ENCODE results near the gene KY.

DNA sequence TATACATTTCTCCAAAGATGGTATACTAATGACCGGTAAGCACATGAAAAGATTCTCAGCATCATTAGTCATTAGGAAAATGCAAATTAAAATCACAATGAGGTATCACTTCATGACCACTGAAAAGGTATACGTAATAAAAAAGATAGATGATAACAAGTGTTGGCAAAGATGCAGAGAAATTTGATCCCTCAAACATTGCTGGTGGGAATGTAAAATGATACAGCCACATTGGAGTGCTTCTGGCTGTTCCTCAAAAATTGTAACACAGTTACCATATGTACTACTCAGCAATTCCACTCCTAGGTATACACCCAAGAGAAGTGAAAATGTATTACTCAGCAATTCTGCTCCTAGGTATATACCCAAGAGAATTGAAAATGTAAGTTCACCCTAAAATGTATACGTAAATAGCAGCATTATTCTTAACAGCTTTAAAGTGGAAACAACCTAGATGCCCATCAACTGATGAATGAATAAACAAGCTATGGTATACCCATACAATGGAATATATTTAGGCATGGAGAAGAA lies 25.0 kb upstream of the KY start:
- TF ChIP-seq POLR2A (IDR thresholded peaks at IDR 0.05): no peak
- TF ChIP-seq, protein P1, sequence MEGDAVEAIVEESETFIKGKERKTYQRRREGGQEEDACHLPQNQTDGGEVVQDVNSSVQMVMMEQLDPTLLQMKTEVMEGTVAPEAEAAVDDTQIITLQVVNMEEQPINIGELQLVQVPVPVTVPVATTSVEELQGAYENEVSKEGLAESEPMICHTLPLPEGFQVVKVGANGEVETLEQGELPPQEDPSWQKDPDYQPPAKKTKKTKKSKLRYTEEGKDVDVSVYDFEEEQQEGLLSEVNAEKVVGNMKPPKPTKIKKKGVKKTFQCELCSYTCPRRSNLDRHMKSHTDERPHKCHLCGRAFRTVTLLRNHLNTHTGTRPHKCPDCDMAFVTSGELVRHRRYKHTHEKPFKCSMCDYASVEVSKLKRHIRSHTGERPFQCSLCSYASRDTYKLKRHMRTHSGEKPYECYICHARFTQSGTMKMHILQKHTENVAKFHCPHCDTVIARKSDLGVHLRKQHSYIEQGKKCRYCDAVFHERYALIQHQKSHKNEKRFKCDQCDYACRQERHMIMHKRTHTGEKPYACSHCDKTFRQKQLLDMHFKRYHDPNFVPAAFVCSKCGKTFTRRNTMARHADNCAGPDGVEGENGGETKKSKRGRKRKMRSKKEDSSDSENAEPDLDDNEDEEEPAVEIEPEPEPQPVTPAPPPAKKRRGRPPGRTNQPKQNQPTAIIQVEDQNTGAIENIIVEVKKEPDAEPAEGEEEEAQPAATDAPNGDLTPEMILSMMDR (IDR thresholded peaks at IDR 0.05): no peak
